ENCODE data around the gene PDSS2. TPM values are rescaled to one million over a fixed set of nuclear protein-coding genes. Genes with fewer than 3 reads are reported as not detected.

Gene PDSS2
- polyA plus RNA-seq, 1 donor (not counting 4 experiments of a cell fraction or from before 2014, with no cell fraction given), result 12.5 TPM

GRCh38 chr6:107125771-107126170 lies 333.6 kb downstream of the PDSS2 start:
- no peaks in the 10 kb centered on the region for H3K27me3 ChIP-seq (ENCODE audit: control insufficient read depth, extremely low read depth, insufficient read depth, low read length)
- no peak overlapping the region for H3K27ac ChIP-seq (ENCODE audit: control insufficient read depth, insufficient read depth, low read length)
- DNase-seq (ENCODE audit: low read depth, low spot score) (no peak), FAIRE-seq (no peak)
- H3K9me1 ChIP-seq (ENCODE audit: control insufficient read depth, extremely low read depth, insufficient read depth, low read length), result no peaks in the 10 kb centered on the region
- H4K20me1 ChIP-seq (ENCODE audit: control insufficient read depth, extremely low read depth, insufficient read depth, low read length), result no peaks in the 10 kb centered on the region
- no peak overlapping the region for H3K4me3 ChIP-seq (ENCODE audit: control insufficient read depth in 2 of 3, extremely low read depth in 1 of 3, insufficient read depth in 2 of 3, low read depth in 1 of 3, low read length in 3 of 3)
- H3K4me2 ChIP-seq (ENCODE audit: control insufficient read depth, extremely low read depth, insufficient read depth, low read depth, low read length), result no peak overlapping the region
- no peaks in the 10 kb centered on the region for H3K4me1 ChIP-seq (ENCODE audit: control insufficient read depth, extremely low read depth, insufficient read depth, low read length)
- no peaks in the 10 kb centered on the region for H3K79me2 ChIP-seq (ENCODE audit: control insufficient read depth, insufficient read depth, low read length)
- TF ChIP-seq EZH2 (IDR thresholded peaks at IDR 0.05; ENCODE audit: low read length), result no peak
- TF ChIP-seq CTCF (optimal IDR thresholded peaks at IDR 0.05 in 1 of 3, IDR thresholded peaks at IDR 0.05 in 1 of 3, conservative IDR thresholded peaks at IDR 0.05 in 1 of 3; ENCODE audit: extremely low read depth in 1 of 3, insufficient read depth in 2 of 3, low read length in 3 of 3), result no peak
- no peak overlapping the region for H3K9ac ChIP-seq (ENCODE audit: control insufficient read depth, extremely low read depth, insufficient read depth, low read length)
- no peak overlapping the region for H2AFZ ChIP-seq (ENCODE audit: control insufficient read depth, low read length)
- no peaks in the 10 kb centered on the region for H3K36me3 ChIP-seq (ENCODE audit: control insufficient read depth in 2 of 2, extremely low read depth in 1 of 2, insufficient read depth in 2 of 2, low read length in 2 of 2)
- no peaks in the 10 kb centered on the region for H3K9me3 ChIP-seq (ENCODE audit: control insufficient read depth, low read depth, low read length)
- dilution Hi-C loops (cut with MboI; ENCODE audit: extremely low pct_ligation_motif_present, low sequenced_read_pairs), result no loop called here

- no peak for DNase-seq (ENCODE audit: low read depth, low spot score)
- no peak overlapping the region for H3K9ac ChIP-seq (ENCODE audit: control insufficient read depth, extremely low read depth, insufficient read depth, low read length)
- H3K9me3 ChIP-seq (ENCODE audit: control insufficient read depth, low read depth, low read length), result no peaks in the 10 kb centered on the region
- no peak for FAIRE-seq
- H2AFZ ChIP-seq (ENCODE audit: control insufficient read depth, low read length), result no peak overlapping the region
- H3K79me2 ChIP-seq (ENCODE audit: control insufficient read depth, insufficient read depth, low read length), result no peaks in the 10 kb centered on the region
- H3K4me3 ChIP-seq (ENCODE audit: control insufficient read depth in 2 of 3, extremely low read depth in 1 of 3, insufficient read depth in 2 of 3, low read depth in 1 of 3, low read length in 3 of 3), result no peak overlapping the region
- dilution Hi-C loops (cut with MboI; ENCODE audit: extremely low pct_ligation_motif_present, low sequenced_read_pairs), result no loop called here
- H3K4me2 ChIP-seq (ENCODE audit: control insufficient read depth, extremely low read depth, insufficient read depth, low read depth, low read length), result no peak overlapping the region
- H4K20me1 ChIP-seq (ENCODE audit: control insufficient read depth, extremely low read depth, insufficient read depth, low read length), result no peaks in the 10 kb centered on the region
- TF ChIP-seq EZH2 (IDR thresholded peaks at IDR 0.05; ENCODE audit: low read length) (no peak), CTCF (optimal IDR thresholded peaks at IDR 0.05 in 1 of 3, IDR thresholded peaks at IDR 0.05 in 1 of 3, conservative IDR thresholded peaks at IDR 0.05 in 1 of 3; ENCODE audit: extremely low read depth in 1 of 3, insufficient read depth in 2 of 3, low read length in 3 of 3) (no peak)
- no peak overlapping the region for H3K27ac ChIP-seq (ENCODE audit: control insufficient read depth, insufficient read depth, low read length)
- no peaks in the 10 kb centered on the region for H3K27me3 ChIP-seq (ENCODE audit: control insufficient read depth, extremely low read depth, insufficient read depth, low read length)
- no peaks in the 10 kb centered on the region for H3K4me1 ChIP-seq (ENCODE audit: control insufficient read depth, extremely low read depth, insufficient read depth, low read length)
- no peaks in the 10 kb centered on the region for H3K36me3 ChIP-seq (ENCODE audit: control insufficient read depth in 2 of 2, extremely low read depth in 1 of 2, insufficient read depth in 2 of 2, low read length in 2 of 2)
- no peaks in the 10 kb centered on the region for H3K9me1 ChIP-seq (ENCODE audit: control insufficient read depth, extremely low read depth, insufficient read depth, low read length)
These were observed 334.4 kb downstream of the PDSS2 start for GRCh38 chr6:107124934-107125348.

Data from keratinocyte (primary cell).